GM12872 (cell line): ENCODE results near the gene BLOC1S1.

ENCODE experiments used
- CTCF ChIP-seq: IDR thresholded peaks from 3 replicates; pipeline ENCODE4 v1.5.1; 2011; ENCODE audit warnings: low read depth, mild to moderate bottlenecking, low read length, moderate library complexity; ENCODE audit not compliant: insufficient read depth

BLOC1S1 gene

GRCh38 chr12:55707841-55708694 lies 7.8 kb upstream of the BLOC1S1 start, which contains the start of gene ITGA7:
ITGA7 (minus strand) TSS chr12:55707904; CDS start chr12:55707682, 222 bp downstream.
- no peak for TF ChIP-seq CTCF

GRCh38 chr12:55708695-55709233 lies 7.1 kb upstream of the BLOC1S1 start:
- no peak for TF ChIP-seq CTCF

- no peak for TF ChIP-seq CTCF
Observed at GRCh38 chr12:55711786-55712553, 3.9 kb upstream of the BLOC1S1 start.

GRCh38 chr12:55712700-55713415 lies 3.0 kb upstream of the BLOC1S1 start:
- no peak for TF ChIP-seq CTCF

- TF ChIP-seq CTCF = no peak
Observed at GRCh38 chr12:55713721-55714120, 2.1 kb upstream of the BLOC1S1 start.

- no peak for TF ChIP-seq CTCF
Observed at GRCh38 chr12:55715169-55715764, 579 bp upstream of the BLOC1S1 start.

- no peak for TF ChIP-seq CTCF
Observed at GRCh38 chr12:55716582-55716957, 724 bp downstream of the BLOC1S1 start.
